Cardiac muscle cell (in vitro differentiated cells and primary cell): ENCODE results near the gene PTOV1. TPM values are rescaled to one million over a fixed set of nuclear protein-coding genes. Genes with fewer than 3 reads are reported as not detected.

Source experiments
- DNase-seq, 2 donors: peaks; one replicate each; pipeline versions ENCODE4 v3.0.0 to v3.0.0-alpha.2; 2010 to 2017; ENCODE audit warnings: low read depth in 1 of 2, low spot score in 1 of 2
- H3K27ac ChIP-seq: fragments of 200-600 bp; sonication (generic); 2 replicates; pipeline ENCODE4 v1.5.1; 2016
- H3K27me3 ChIP-seq: fragments of 200-600 bp; sonication (generic); 2 replicates; pipeline ENCODE4 v1.6.0; 2016; ENCODE audit warnings: control low read depth
- H3K36me3 ChIP-seq: fragments of 200-600 bp; sonication (generic); 2 replicates; pipeline ENCODE4 v1.5.1; 2016; ENCODE audit warnings: control low read depth
- H3K4me1 ChIP-seq: fragments of 200-600 bp; sonication (generic); 2 replicates; pipeline ENCODE4 v1.8.1; 2017; ENCODE audit warnings: low read depth, mild to moderate bottlenecking, mixed run types
- H3K4me3 ChIP-seq: fragments of 200-600 bp; sonication (generic); 2 replicates; pipeline ENCODE4 v1.5.1; 2016; ENCODE audit warnings: mild to moderate bottlenecking
- H3K9me3 ChIP-seq: fragments of 200-600 bp; sonication (generic); 2 replicates; pipeline ENCODE4 v1.5.1; 2017; ENCODE audit warnings: low read depth, mild to moderate bottlenecking, control low read depth
- CTCF ChIP-seq: IDR thresholded peaks from 2 replicates; pipeline ENCODE4 v1.5.1; 2012; ENCODE audit warnings: low read depth, mild to moderate bottlenecking, low read length
- polyA plus RNA-seq: library from polyadenylated mRNA; unstranded; fragments of >200 nt; fragmentation: Nextera tagmentation; extraction: Ambion mirVana; gene quantifications from 2 replicates; pipeline ENCODE4 v1.2.1, GENCODE V29; 2016
- total RNA-seq: library from RNA; depleted of rRNA; stranded (reverse); fragments of >200 nt; gene quantifications from 2 replicates; pipeline ENCODE4 v1.2.3, GENCODE V29; 2016

PTOV1 gene
- total and polyA plus RNA-seq, 2 experiments from 2014 or later: 290 to 583 TPM

DNA sequence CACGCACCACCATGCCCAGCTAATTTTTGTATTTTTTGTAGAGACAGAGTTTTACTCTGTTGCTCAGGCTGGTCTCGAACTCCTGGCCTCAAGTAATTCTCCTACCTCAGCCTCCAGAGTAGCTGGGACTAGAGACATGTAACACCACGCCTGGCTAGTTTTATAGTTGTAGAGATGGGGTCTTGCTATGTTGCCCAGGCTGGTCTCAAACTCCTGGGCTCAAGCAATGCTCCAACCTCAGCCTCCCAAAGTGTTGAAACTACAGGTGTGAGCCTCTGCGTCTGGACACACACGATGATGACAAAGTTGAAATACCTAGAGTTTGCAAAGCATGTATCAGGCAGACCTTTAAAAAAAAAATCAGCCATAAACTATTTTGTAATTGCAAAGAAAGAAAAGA, 4.6 kb upstream of the PTOV1 start:
- H3K27me3 ChIP-seq: no peaks in the 10 kb centered on the region
- H3K9me3 ChIP-seq: no peaks in the 10 kb centered on the region
- H3K27ac ChIP-seq: no peak overlapping the region
- no peaks in the 10 kb centered on the region for H3K36me3 ChIP-seq
- H3K4me3 ChIP-seq: no peak overlapping the region
- DNase-seq: no peak
- no peaks in the 10 kb centered on the region for H3K4me1 ChIP-seq
- no peak for TF ChIP-seq CTCF

GRCh38 chr19:49847731-49848696, 2.9 kb upstream of the PTOV1 start:
- no peak for TF ChIP-seq CTCF
- no peaks in the 10 kb centered on the region for H3K9me3 ChIP-seq
- H3K4me1 ChIP-seq: peaks cover 10% of the 10 kb centered on the region
- no peak overlapping the region for H3K27ac ChIP-seq
- no peaks in the 10 kb centered on the region for H3K36me3 ChIP-seq
- H3K4me3 ChIP-seq: no peak overlapping the region
- DNase-seq: peak in 1 of 2 donors; percentile 90
- no peaks in the 10 kb centered on the region for H3K27me3 ChIP-seq

- H3K27ac ChIP-seq: no peak overlapping the region
These were observed 2.0 kb upstream of the PTOV1 start for GRCh38 chr19:49848938-49849337.

GRCh38 chr19:49849433-49850220, 1.3 kb upstream of the PTOV1 start:
- peak overlapping the region; percentile 97 for H3K27ac ChIP-seq

More at GRCh38 chr19:49848938-49849337, 2.0 kb upstream of the PTOV1 start:
- Histone ChIP-seq H3K36me3 (no peaks in the 10 kb centered on the region), H3K4me1 (peaks cover 10% of the 10 kb centered on the region), H3K4me3 (no peak overlapping the region), H3K9me3 (no peaks in the 10 kb centered on the region), H3K27me3 (no peaks in the 10 kb centered on the region)
- DNase-seq: no peak
- TF ChIP-seq CTCF: no peak

DNA sequence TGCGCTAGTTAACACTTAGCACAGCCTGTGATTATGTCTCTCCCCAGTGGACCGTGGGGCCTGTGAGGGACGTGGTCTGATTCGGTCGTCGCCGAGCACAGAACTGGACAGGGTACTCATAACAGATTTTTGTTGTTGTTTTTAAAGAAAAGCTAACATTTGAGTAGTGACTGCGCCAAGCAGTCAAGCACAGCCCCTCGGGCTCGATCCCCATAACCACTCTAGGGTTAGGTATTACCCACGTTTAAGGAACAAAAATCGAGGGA, 805 bp upstream of the PTOV1 start:
- Histone ChIP-seq H3K27me3 (no peaks in the 10 kb centered on the region), H3K4me3 (peak overlapping the region; percentile 79), H3K36me3 (peaks cover 8% of the 10 kb centered on the region), H3K9me3 (no peaks in the 10 kb centered on the region), H3K27ac (peak overlapping the region; percentile 97), H3K4me1 (peaks cover 10% of the 10 kb centered on the region)
- no peak for DNase-seq
- TF ChIP-seq CTCF: no peak

More at GRCh38 chr19:49849433-49850220, 1.3 kb upstream of the PTOV1 start:
- no peak for DNase-seq
- Histone ChIP-seq H3K27me3 (no peaks in the 10 kb centered on the region), H3K9me3 (no peaks in the 10 kb centered on the region), H3K4me1 (peaks cover 10% of the 10 kb centered on the region), H3K4me3 (peak overlapping the region; percentile 79), H3K36me3 (peaks cover 3% of the 10 kb centered on the region)
- no peak for TF ChIP-seq CTCF
